NCI-H748 (cell line): ENCODE data around the gene USP6NL.

ENCODE experiments used
- DNase-seq: peaks from one replicate; lab custom pipeline; 2025; ENCODE audit not compliant: unreplicated experiment; lab: John Stamatoyannopoulos, UW

Gene USP6NL

DNA sequence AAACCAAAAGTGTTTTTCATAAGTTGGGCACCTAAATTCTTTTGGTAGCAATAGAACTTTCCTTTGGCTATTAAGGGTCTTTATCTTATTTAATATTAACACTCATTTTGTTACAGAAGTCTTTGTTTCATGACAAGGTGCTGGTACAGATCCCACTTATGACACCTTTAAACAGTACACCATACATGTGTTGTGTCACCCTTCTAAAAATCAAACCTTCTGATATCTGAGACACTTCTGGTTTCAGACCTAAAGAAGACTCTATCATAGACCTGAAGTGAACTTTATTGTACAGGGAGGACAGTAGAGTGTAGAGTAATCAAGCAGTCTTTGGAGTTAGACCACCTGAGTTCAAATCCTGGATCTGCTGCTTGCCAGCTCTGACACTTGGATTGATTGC lies 5.8 kb upstream of the USP6NL start:
- no peak for DNase-seq

DNA sequence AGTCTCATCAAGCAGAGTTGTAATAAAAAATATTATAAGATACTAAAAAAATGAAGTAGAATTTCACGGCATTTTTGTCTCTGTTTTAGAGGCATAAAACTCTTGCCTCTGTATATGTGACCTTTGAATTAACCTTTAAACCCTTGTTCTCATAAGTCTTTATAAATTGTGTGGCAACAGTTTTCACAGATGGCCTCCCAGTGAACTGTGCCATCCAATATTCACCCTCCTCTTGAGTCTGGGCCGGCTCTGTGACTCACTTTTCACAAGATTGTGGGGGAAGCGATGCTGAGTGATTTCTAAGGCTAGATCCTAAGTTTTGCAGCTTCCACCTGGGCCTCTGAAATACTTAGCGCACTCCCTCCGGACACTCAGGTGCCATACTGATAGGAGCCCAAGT lies 4.6 kb upstream of the USP6NL start:
- DNase-seq, result no peak

DNA sequence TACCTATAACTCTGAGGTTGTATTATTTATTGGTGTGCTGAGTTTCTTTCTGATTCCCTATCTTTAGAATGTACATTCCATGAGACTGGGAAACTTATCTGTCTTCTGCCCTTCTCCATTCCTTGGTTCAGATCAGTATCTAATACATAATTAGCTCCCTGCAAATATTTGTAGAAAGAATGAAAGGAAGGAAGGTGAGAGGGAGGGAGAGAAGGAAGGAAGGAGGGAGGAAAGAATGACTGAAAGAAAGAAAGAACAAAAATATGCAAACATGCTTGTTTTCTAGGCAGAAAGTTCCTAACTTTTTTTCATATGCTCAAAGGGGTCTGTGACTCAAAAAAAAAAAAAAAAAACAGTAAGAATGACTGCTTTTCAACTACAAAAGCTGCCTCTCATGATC lies 3.9 kb upstream of the USP6NL start:
- no peak for DNase-seq

DNA sequence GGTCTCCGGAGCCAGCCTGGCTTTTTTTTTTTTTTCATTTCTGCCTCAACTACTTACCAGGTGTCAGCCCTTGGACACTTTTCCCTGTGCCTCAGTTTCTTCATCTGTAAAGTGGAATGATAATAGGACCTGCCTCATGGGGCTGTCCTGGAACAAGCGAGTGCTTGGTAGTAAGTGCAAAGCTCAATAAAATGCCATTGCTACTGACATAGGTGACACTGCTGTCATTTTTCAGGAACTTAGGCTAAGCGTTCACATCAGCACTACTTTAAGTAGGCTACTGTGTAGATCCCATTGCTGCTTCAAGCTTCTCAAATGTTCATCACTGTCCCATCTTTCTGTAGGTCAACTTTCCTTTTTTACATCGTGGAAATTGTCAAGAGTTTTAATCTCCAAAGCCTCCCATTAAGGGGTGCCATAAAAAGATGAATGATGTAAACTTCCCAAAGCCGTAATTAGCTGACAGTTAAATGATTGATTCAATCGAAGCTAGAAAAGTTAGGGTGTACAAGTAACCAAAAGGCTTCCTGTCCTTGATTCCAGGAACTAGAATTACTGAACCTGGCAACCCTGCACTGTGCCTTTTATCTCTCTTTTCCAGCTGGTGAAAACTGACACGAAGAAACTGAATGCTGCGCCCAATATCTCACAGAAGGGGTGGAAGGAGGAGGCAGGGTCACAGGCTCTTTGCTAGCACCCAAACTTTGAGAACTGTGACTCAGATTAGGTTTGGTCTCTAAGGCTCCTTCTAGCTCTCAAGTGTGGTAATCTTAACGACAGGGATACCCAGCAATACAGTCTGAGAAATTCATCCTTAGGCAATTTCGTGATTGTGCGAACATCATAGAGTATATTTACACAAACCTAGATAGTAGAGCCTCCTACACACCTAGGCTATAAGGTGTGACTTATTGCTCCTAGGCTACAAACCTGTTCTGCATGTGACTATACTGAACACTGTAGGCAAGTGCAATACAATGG lies 861 bp upstream of the USP6NL start:
- peak; percentile 28 for DNase-seq

DNA sequence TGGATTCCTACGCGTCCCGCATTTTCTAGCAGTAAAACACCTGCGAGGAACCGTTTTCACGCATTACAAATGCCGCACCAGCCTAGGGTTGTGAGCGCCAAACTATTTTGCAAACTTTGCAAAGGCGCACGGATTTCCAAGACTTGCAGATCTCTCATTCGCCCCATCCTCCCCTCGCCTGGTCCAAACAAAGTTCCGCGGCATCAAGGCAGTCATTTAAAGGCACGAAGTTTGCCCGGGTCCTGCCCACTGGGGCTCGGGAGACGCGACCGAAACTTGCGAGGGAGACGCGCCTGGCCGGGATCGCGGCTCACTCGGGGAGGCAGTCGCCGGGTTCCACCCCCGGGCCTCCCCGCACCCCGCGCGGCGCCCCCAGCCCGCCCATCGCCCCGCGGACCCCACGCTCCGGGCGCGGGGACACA lies 613 bp downstream of the USP6NL start:
- peak; percentile 43 for DNase-seq

- DNase-seq, result no peak
Observed at GRCh38 chr10:11610166-11610825, 1.2 kb downstream of the USP6NL start.

- no peak for DNase-seq
Observed at GRCh38 chr10:11609492-11610093, 1.9 kb downstream of the USP6NL start.

DNA sequence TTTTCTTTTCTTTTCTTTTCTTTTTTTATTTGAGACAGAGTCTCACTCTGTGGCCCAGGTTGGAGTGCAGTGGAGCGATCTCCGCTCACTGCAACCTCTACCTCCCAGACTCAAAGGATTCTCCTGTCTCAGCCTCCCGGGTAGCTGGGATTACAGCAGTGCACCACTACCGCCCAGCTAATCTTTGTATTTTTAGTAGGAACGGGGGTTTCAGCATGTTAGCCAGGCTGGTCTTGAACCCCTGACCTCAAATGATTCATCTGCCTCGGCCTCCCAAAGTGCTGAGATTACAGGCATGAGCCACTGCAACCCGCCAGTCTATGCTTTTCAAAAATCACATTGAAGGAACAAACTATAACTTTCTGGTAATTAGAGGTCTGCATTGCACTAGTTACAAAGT lies 2.4 kb downstream of the USP6NL start:
- no peak for DNase-seq

DNA sequence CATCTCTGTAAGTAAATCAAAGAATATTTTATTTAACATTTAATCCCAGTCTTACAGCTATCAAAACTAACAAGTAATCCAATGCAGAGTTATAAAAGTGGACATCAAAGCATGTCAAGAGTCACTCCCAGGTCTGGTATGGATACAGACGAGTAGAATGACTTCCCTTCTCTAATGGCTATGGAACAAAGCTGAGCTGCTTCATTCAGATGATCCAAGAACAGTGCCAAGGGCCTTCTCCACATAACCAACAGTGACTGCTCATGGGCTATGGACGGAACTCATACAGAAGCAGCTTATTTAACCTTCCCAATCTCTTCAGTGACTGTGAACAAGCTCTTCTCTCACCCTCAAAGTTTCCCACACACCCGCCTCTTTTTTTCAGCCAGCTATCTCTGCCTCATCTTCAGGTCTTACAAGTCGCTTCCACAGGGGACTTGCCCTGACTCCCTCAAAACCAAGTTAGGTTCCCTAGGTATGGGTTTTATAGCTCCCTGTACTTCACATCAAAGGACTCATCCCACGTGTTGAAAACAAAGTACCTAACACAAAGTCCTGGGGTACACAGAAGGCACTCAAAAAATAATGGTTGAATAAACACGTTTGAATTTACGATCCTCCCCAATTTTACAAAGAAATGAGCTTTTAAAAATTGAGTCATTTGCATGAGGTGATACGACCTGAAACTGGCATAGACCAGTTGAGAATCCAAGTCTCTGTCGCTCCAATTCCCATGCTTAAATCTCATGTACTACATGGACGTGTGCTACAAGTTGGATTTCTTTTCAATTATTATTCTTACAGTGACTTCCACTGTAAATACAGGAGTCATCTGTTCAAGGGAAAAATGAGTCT lies 3.1 kb downstream of the USP6NL start:
- DNase-seq, result no peak

GRCh38 chr10:11605807-11606408 lies 5.5 kb downstream of the USP6NL start:
- DNase-seq, result no peak

DNA sequence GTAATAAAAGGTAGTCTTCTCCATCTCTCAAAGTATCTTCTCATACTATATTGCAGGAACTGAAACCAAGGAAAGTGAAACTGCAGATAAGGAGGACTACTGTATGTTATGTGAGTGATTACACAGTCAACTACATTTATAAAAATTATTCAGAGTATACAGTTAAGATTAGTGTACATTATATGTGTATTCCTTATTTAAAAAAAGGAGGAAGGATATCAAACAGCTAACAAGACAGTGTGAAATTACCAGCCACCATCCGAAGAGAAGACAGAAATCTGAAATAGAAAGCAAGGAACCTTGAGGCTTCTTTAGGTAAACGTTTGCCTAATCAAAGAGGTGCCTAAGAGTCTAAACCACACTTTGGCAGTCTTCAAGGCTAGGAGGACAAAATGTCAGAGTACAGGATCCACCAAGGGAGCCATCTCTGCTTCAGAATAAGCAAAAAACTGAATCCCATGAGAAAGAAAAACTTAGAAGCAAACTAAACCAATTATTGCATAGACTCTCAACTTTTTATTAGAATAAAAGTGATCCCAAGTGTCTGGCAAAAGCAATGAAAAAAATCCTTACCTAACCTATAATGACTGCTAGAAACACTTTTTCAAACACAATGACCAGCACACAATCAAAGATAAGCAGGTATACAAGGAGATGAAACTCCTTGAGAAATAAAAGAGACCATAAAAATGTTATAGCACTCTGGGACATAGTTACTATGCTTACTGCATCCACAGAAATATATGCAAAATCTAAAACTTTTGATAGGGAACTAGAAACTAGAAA lies 6.4 kb downstream of the USP6NL start:
- no peak for DNase-seq

GRCh38 chr10:11603741-11604140 lies 7.7 kb downstream of the USP6NL start:
- DNase-seq, result no peak

- peak; percentile 69 for DNase-seq
Observed at GRCh38 chr10:11602919-11603523, 8.4 kb downstream of the USP6NL start.

DNA sequence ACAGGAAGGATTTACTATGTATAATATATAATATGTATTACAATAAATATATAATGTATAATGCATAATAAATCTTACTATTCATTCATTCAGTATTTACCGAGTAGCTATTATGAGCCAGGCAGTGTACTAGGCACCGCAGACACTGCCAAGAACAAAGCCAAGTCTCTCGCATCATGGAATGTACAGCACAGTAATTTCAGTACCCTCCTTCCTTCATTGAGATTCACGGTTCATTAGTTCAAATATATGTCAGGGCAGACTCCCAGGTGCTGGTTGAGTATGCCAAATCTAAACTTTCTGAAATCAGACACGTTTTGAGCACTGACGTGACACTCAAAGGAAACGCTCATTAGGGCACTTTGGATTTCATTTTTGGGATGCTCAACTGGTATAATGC lies 9.1 kb downstream of the USP6NL start:
- DNase-seq, result no peak

DNA sequence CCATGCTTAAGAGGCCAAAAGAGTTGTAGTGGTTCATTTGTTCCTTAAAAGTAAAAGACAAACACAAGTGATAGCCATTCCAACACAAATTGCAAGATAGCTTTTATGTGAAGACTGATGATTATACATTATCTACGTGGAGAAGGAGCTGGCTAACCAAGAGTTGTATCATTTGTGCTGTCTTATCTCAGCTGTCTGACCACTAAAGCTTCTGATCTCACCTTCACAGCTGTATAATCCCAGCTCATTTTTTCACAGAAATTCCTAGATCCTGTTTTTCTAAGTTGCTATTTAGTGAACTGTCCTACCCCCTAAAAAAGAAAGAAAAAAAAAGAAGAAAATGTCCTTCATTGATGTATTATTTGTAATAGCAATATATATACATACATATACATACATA lies 9.8 kb downstream of the USP6NL start:
- no peak for DNase-seq

DNA sequence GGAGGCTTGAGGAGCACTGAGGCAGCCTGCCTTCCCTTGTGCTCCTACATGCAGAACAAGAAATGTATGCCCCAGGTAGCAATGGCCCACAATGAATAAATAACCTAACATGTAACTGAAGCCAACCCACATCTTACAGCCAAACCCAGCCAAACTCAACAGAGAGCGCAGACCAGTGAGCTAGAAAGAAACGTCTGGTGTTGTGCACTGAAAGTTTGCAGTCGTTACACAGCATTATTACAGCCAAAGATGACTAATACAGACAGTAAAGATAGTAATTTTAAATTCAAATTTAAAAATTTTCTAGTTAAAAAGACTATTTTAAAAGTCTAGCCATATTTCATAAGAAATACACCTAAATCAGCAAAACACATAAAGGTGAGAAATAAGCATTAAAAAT lies 11.2 kb downstream of the USP6NL start:
- no peak for DNase-seq

- no peak for DNase-seq
Observed at GRCh38 chr10:11598712-11599397, 12.6 kb downstream of the USP6NL start.

- DNase-seq, result no peak
Observed at GRCh38 chr10:11597470-11597869, 14.0 kb downstream of the USP6NL start.

DNA sequence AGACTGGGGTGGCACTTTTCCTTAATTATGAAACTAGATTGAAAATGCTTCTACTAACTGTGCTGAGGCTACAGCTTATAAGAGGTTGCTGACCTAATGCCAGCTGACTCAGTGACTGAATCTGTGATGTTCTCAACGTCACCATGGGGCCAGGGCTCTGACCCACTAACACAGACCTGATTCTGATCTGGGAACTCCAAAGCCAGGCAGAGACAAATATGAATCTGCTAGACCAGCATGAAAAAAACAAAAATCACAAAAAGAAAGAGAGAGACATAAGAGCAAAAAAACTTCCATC lies 16.1 kb downstream of the USP6NL start:
- DNase-seq, result no peak
